Thyroid gland (tissue), 4 donors: ENCODE measurements around the gene COASY. TPM values are rescaled to one million over a fixed set of nuclear protein-coding genes. Genes with fewer than 3 reads are reported as not detected.

Experiments
- DNase-seq, 2 donors: peaks; one replicate each; pipeline ENCODE4 v3.0.0-alpha.2; 2019
- H3K27ac ChIP-seq, 3 donors: fragments of 200-600 bp; sonication (generic); 1 replicate in 2 of 3; 2 replicates in 1 of 3; pipeline ENCODE4 v1.5.1; 2016 to 2019; ENCODE audit warnings: mild to moderate bottlenecking in 1 of 3, moderate library complexity in 1 of 3
- H3K27me3 ChIP-seq: fragments of 200-600 bp; sonication (generic); one replicate; pipeline ENCODE4 v1.5.1; 2019
- H3K36me3 ChIP-seq, 2 donors: fragments of 200-600 bp; sonication (generic); one replicate each; pipeline ENCODE4 v1.5.1; 2016 to 2019
- H3K4me1 ChIP-seq, 2 donors: fragments of 200-600 bp; sonication (generic); one replicate each; pipeline ENCODE4 v1.5.1; 2017 to 2019
- H3K4me3 ChIP-seq, 3 donors: fragments of 200-600 bp; sonication (generic); replicated peaks in 1 of 3; 1 replicate in 2 of 3; 2 replicates in 1 of 3; pipeline ENCODE4 v1.5.1; 2016; ENCODE audit warnings: mild to moderate bottlenecking in 1 of 3
- H3K9me3 ChIP-seq: fragments of 200-600 bp; sonication (generic); one replicate; pipeline ENCODE4 v1.5.1; 2017
- POLR2A ChIP-seq, 2 donors: fragments of 450-650 bp; IDR thresholded peaks; one replicate each; pipeline ENCODE4 v1.6.1; 2017; ENCODE audit warnings: antibody characterized with exemption in 2 of 2, mild to moderate bottlenecking in 2 of 2, moderate library complexity in 1 of 2
- WGBS, 2 donors: methylation state at CpG; one replicate each; pipeline ENCODE4 v1.1.5; 2017; 5-methylcytosine and 5-hydroxymethylcytosine counted together
- intact Hi-C: fragments of 100-400 bp; cut with DNase I; formaldehyde crosslinking; loops from one replicate; pipeline ENCODE4 v1.15.1; 2023
- total RNA-seq, 4 donors: library from RNA; depleted of rRNA; stranded (reverse); fragments of >200 nt; gene quantifications; one replicate each; pipeline ENCODE4 v1.2.3, GENCODE V29; 2016
- TF ChIP-seq, protein P1 (sequence below), 6 experiments: fragments of 200-600 bp in 3 of 6; fragments of 450-650 bp in 3 of 6; sonication (generic) in 3 of 6; IDR thresholded peaks; one replicate each; pipeline ENCODE4 v1.5.1; 2016 to 2019; ENCODE audit warnings: antibody characterized with exemption in 6 of 6, mild to moderate bottlenecking in 2 of 6, inconsistent platforms in 1 of 6, moderate library complexity in 1 of 6

Gene COASY
- total RNA-seq, 4 donors from 2014 or later, result 32.7 to 60.9 (median 48.7) TPM

DNA sequence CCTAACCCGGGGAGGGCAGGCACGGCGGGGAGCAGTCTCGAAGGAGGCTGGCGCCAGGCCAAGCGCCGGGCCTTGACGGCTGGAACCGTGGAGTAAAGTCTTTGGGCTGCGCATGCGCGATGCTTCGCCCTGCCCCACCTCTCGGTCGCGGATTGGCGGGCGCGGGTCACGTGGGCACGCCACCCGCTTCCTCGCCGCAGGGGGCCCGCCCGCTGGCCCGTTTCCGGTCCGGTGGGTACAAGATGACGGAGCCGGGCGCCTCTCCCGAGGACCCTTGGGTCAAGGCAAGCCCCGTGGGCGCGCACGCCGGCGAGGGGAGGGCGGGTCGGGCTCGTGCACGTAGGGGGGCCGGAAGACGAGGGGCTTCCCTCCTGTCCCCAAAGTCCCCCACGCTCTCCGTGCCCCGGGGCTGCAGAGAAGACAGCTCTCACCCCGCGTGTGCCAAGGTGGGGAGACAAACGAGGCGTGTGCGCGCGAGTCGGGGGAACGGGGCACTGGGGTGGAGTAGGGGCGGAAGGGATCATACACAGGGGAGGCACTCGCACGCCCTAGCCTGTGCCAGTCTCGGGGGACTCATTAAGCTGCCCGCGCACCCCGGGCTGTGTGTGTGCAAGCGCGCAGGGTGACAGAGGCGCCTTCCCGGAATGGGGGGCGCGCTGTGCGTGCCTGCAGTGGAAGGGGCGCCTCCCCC is 5.1 kb downstream of the COASY start, which contains the start of gene MLX:
Gene MLX (plus strand): TSS at position 218 of the 691 bp plus-strand sequence. CDS start 25 bp downstream, at position 243.
- WGBS, 2 donors, result 0 to 1% methylated on average over 17 to 42 of the region's 72 CpGs
- Histone ChIP-seq H3K27me3 (no peaks in the 10 kb centered on the region), H3K4me1 (peaks cover 48 to 60% of the 10 kb centered on the region in 2 donors), H3K27ac (peak within 1 kb of the TSS; percentile 82 to 97 (median 96)), H3K4me3 (peak within 1 kb of the TSS; percentile 73 to 78 (median 76)), H3K9me3 (no peaks in the 10 kb centered on the region), H3K36me3 (peaks cover 47 to 50% of the 10 kb centered on the region in 2 donors)
- intact Hi-C loops, result no loop called here
- TF ChIP-seq, protein P1, sequence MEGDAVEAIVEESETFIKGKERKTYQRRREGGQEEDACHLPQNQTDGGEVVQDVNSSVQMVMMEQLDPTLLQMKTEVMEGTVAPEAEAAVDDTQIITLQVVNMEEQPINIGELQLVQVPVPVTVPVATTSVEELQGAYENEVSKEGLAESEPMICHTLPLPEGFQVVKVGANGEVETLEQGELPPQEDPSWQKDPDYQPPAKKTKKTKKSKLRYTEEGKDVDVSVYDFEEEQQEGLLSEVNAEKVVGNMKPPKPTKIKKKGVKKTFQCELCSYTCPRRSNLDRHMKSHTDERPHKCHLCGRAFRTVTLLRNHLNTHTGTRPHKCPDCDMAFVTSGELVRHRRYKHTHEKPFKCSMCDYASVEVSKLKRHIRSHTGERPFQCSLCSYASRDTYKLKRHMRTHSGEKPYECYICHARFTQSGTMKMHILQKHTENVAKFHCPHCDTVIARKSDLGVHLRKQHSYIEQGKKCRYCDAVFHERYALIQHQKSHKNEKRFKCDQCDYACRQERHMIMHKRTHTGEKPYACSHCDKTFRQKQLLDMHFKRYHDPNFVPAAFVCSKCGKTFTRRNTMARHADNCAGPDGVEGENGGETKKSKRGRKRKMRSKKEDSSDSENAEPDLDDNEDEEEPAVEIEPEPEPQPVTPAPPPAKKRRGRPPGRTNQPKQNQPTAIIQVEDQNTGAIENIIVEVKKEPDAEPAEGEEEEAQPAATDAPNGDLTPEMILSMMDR (IDR thresholded peaks at IDR 0.05), result no peak
- TF ChIP-seq POLR2A (IDR thresholded peaks at IDR 0.05), result peak in 1 of 2 donors; percentile 76
- DNase-seq, result peak; percentile 96 to 97

DNA sequence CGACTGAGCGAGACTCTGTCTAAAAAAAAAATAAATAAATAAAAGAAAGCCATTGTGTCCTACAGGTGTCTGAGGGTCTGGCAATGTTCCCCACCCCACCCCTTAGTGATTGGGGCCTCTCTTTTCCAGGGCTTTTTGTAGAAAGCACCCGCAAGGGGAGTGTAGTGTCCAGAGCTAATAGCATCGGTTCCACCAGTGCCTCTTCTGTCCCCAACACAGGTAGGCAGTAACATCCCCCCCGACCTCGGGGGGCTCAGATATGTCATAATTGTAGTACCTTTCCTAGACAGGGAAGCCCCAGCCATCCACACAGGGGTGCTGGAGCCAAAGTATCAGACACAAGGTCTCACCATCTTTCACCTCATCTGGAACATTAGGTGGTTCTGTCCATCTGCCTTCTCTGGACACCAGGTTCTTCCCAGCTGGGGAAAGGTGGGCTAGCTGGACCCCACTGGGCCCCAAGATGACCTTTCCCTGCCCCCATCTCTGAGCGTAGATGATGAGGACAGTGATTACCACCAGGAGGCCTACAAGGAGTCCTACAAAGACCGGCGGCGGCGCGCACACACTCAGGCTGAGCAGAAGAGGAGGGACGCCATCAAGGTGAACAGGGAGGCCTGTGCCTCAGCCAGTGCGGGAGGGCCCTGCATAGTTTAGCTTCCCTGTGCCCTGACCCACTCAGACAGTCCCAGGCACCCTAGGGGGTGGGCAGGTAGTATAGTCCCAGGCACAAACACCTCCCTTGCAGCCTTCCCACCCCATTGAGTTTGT is 6.6 kb downstream of the COASY start:
- H3K9me3 ChIP-seq, result no peaks in the 10 kb centered on the region
- TF ChIP-seq, protein P1 (IDR thresholded peaks at IDR 0.05), result no peak
- TF ChIP-seq POLR2A (IDR thresholded peaks at IDR 0.05), result no peak
- peak overlapping the region; percentile 82 to 97 (median 96) for H3K27ac ChIP-seq
- peaks cover 62 to 65% of the 10 kb centered on the region in 2 donors for H3K36me3 ChIP-seq
- peaks cover 40 to 52% of the 10 kb centered on the region in 2 donors for H3K4me1 ChIP-seq
- DNase-seq, result no peak
- 85 to 88% methylated on average over 14 of the region's 14 CpGs for WGBS, 2 donors
- no peaks in the 10 kb centered on the region for H3K27me3 ChIP-seq
- H3K4me3 ChIP-seq, result no peak overlapping the region
- intact Hi-C loops, result no loop called here

DNA sequence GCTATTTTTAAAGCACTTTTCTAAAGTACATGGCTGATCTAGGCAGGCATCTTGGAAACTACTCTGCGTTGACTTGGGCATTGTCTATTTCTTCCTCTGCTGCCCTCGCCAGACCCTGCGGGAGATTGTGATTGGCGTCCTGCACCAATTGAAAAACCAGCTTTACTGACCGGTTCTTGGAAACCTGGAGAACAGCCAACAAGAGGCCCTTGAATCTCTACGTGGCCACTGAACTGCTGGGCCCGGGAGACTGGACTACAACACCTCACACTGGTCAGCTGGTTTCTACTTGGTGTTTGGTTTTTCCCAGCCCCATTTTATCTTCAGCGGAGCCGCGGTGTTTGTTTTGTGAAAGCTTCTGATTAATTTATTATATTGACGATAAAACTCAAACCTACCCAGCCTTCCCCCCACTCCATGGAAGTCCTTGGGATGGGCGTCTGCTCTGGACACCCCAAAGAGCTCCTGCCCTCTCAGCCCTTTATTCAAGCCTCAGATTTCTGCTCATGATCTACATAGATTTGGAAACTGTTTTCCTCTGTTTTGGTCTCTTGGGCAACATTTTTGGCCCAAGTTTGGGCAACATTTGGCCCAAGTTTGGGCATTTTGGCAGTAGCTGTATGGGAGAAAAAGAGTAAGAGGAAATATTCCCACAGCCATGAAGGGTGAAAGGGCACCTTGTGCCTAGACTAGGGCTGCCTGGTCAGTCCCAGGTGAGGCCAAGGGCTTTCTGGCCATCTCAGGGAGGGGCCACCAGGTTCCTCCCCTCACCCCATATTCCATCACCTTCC is 9.7 kb downstream of the COASY start:
- DNase-seq, result peak; percentile 94
- intact Hi-C loops, result loop anchor here (10.0 kb wide), 1 partner anchor 193 kb away; the partner anchor contains the start of gene RAMP2
- no peak for TF ChIP-seq POLR2A (IDR thresholded peaks at IDR 0.05)
- TF ChIP-seq, protein P1 (IDR thresholded peaks at IDR 0.05), result peak in 1 of 6 experiments; percentile 15
- WGBS, 2 donors, result 34 to 36% methylated on average over 11 to 12 of the region's 12 CpGs
- H3K27me3 ChIP-seq, result no peaks in the 10 kb centered on the region
- peak overlapping the region; percentile 68 to 85 (median 83) for H3K27ac ChIP-seq
- H3K4me3 ChIP-seq, result no peak overlapping the region
- H3K9me3 ChIP-seq, result no peaks in the 10 kb centered on the region
- H3K36me3 ChIP-seq, result peaks cover 54 to 57% of the 10 kb centered on the region in 2 donors
- peaks cover 25 to 35% of the 10 kb centered on the region in 2 donors for H3K4me1 ChIP-seq

DNA sequence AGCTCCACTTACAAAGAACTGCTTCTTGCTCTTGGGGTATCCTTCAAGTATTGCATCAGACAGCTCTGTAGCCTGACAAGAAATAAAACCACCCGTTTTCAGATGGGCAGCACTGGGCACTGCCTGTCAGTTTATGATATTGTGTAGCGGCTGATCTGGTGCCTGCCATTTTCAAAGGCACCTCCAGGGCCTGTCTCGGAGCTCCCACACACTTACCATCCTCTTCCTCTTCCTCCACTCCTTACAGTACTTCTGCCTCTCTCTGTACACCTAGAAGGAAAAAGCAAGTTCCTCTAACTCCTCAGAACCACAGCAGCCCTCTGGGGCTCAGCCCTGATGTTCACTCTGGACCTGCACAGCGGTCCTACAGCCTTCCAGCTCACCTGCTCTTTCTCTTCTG is 11.1 kb downstream of the COASY start:
- no peaks in the 10 kb centered on the region for H3K27me3 ChIP-seq
- WGBS, 2 donors, result 87 to 90% methylated on average over 4 of the region's 4 CpGs
- H3K4me1 ChIP-seq, result peaks cover 26 to 36% of the 10 kb centered on the region in 2 donors
- H3K36me3 ChIP-seq, result peaks cover 54 to 57% of the 10 kb centered on the region in 2 donors
- H3K4me3 ChIP-seq, result no peak overlapping the region
- H3K27ac ChIP-seq, result peak overlapping the region in 1 of 3 donors; percentile 83
- TF ChIP-seq POLR2A (IDR thresholded peaks at IDR 0.05), result no peak
- TF ChIP-seq, protein P1 (IDR thresholded peaks at IDR 0.05), result no peak
- intact Hi-C loops, result loop anchor here (10.0 kb wide), 1 partner anchor 192 kb away; the partner anchor contains the start of gene RAMP2
- no peaks in the 10 kb centered on the region for H3K9me3 ChIP-seq
- DNase-seq, result no peak
